ENCODE measurements around the gene SLC15A1. TPM values are rescaled to one million over a fixed set of nuclear protein-coding genes. Genes with fewer than 3 reads are reported as not detected.

Gene SLC15A1
- total RNA-seq, 1 donor from 2014 or later, result 1.1 TPM

DNA sequence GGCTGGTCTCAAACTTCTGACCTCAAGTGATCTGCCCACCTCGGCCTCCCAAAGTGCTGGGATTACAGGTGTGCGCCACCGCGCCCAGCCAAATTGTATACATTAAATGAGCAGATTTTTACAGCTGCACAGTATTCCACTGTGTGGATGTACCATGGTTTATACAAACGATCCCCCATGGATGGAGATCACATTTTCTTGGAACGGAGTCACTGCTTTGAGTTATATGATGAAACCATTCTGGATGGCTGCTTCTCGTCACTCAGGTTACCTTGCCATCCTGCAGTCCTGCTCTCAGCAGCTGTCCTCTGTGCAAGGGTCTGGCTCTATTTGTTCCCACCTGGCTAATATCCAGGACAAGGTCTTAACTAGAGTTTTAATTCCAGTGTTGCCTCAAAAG, 39.1 kb upstream of the SLC15A1 start:
- peaks cover 4% of the 10 kb centered on the region for H3K36me3 ChIP-seq (ENCODE audit: control insufficient read depth, insufficient read depth, low read length)
- H3K4me3 ChIP-seq (ENCODE audit: low read depth, low read length), result no peak overlapping the region
- no peak for DNase-seq (ENCODE audit: low read depth)
- TF ChIP-seq, protein P1, sequence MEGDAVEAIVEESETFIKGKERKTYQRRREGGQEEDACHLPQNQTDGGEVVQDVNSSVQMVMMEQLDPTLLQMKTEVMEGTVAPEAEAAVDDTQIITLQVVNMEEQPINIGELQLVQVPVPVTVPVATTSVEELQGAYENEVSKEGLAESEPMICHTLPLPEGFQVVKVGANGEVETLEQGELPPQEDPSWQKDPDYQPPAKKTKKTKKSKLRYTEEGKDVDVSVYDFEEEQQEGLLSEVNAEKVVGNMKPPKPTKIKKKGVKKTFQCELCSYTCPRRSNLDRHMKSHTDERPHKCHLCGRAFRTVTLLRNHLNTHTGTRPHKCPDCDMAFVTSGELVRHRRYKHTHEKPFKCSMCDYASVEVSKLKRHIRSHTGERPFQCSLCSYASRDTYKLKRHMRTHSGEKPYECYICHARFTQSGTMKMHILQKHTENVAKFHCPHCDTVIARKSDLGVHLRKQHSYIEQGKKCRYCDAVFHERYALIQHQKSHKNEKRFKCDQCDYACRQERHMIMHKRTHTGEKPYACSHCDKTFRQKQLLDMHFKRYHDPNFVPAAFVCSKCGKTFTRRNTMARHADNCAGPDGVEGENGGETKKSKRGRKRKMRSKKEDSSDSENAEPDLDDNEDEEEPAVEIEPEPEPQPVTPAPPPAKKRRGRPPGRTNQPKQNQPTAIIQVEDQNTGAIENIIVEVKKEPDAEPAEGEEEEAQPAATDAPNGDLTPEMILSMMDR (IDR thresholded peaks at IDR 0.05; ENCODE audit: insufficient read depth, low read length, poor library complexity, severe bottlenecking), result no peak
- no peaks in the 10 kb centered on the region for H3K27me3 ChIP-seq (ENCODE audit: control insufficient read depth, insufficient read depth, low read length)

DNA sequence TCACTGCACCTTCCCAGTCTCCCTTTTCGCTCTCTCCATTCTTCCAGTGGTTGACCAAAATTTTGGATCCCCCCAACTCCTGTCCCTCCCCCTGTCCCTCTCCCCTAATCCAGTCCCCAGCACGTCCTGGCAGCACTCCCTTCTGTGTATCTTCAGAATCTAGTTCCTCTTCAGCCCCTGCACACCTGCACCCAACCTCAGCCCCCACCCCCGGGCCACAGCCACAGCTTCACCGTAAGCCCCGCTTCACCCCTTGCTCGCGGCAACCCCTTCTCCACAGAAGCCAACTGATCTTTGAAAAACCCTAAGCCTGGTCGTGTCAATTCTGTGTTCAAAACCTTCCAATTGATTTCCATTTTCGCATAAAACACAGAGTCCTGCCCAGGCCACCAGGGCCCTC, 35.5 kb upstream of the SLC15A1 start:
- DNase-seq (ENCODE audit: low read depth), result no peak
- TF ChIP-seq, protein P1 (IDR thresholded peaks at IDR 0.05; ENCODE audit: insufficient read depth, low read length, poor library complexity, severe bottlenecking), result no peak
- Histone ChIP-seq H3K36me3 (ENCODE audit: control insufficient read depth, insufficient read depth, low read length) (no peaks in the 10 kb centered on the region), H3K4me3 (ENCODE audit: low read depth, low read length) (no peak overlapping the region), H3K27me3 (ENCODE audit: control insufficient read depth, insufficient read depth, low read length) (peaks cover 2% of the 10 kb centered on the region)

DNA sequence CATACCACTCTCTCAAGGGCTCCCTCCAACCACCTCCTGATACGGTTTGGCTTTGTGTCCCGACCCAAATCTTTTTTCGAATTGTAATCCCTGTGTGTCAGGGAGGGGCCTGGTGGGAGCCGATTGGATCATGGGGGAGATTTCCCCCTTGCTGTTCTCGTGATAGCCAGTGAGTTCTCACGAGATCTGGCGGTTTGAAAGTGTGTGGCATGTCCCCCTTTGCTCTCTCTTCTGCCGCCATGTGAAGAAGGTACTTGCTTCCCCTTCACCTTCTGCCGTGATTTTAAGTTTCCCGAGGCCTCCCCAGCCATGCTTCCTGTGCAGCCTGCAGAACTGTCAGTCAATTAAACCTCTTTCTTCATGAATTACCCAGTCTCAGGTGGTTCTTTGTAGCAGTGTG, 34.7 kb upstream of the SLC15A1 start:
- TF ChIP-seq, protein P1 (IDR thresholded peaks at IDR 0.05; ENCODE audit: insufficient read depth, low read length, poor library complexity, severe bottlenecking), result no peak
- DNase-seq (ENCODE audit: low read depth), result no peak
- Histone ChIP-seq H3K27me3 (ENCODE audit: control insufficient read depth, insufficient read depth, low read length) (peaks cover 2% of the 10 kb centered on the region), H3K4me3 (ENCODE audit: low read depth, low read length) (no peak overlapping the region), H3K36me3 (ENCODE audit: control insufficient read depth, insufficient read depth, low read length) (no peaks in the 10 kb centered on the region)

DNA sequence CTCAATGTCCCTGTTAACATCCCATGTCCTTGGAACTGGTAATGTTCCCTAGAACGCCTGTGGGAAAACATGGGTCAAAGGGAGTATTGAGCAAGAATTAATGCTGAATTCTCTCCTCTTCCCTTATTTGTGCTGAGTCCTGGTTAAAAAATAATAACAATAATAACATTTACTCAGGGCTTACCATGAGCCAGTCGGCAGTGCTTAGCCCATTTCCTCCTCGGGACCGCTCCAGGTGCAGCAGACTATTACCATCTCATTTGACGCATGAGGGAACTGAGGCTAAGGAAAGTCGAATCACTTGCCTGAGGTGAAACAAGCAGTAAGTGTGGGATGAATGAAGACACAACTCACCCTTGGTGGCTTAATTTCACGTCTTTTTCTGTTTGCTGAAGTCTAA, 33.6 kb upstream of the SLC15A1 start:
- DNase-seq (ENCODE audit: low read depth), result peak; percentile 14
- Histone ChIP-seq H3K27me3 (ENCODE audit: control insufficient read depth, insufficient read depth, low read length) (peaks cover 2% of the 10 kb centered on the region), H3K36me3 (ENCODE audit: control insufficient read depth, insufficient read depth, low read length) (no peaks in the 10 kb centered on the region), H3K4me3 (ENCODE audit: low read depth, low read length) (no peak overlapping the region)
- TF ChIP-seq, protein P1 (IDR thresholded peaks at IDR 0.05; ENCODE audit: insufficient read depth, low read length, poor library complexity, severe bottlenecking), result no peak

DNA sequence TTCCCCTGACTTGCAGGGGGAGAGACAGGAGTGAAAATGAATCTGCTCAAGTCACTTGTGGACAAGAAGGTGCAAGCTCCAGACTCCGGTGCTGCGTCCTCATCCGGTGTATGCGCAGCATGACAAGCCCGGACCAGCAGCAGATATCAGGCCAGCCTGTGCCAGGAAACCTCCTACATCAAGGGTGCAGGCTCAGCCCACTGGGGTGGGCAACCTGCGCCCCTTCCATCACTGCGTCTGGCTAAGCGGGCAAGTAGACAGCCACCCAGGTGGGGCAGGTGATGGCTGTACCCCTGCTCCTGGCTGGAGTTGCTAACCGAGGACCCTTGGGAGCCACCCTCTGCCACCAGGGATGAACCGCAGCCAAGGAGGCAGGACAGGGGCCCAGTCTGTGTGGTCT, 32.9 kb upstream of the SLC15A1 start:
- no peaks in the 10 kb centered on the region for H3K36me3 ChIP-seq (ENCODE audit: control insufficient read depth, insufficient read depth, low read length)
- TF ChIP-seq, protein P1 (IDR thresholded peaks at IDR 0.05; ENCODE audit: insufficient read depth, low read length, poor library complexity, severe bottlenecking), result no peak
- H3K27me3 ChIP-seq (ENCODE audit: control insufficient read depth, insufficient read depth, low read length), result peaks cover 2% of the 10 kb centered on the region
- H3K4me3 ChIP-seq (ENCODE audit: low read depth, low read length), result no peak overlapping the region
- DNase-seq (ENCODE audit: low read depth), result no peak

DNA sequence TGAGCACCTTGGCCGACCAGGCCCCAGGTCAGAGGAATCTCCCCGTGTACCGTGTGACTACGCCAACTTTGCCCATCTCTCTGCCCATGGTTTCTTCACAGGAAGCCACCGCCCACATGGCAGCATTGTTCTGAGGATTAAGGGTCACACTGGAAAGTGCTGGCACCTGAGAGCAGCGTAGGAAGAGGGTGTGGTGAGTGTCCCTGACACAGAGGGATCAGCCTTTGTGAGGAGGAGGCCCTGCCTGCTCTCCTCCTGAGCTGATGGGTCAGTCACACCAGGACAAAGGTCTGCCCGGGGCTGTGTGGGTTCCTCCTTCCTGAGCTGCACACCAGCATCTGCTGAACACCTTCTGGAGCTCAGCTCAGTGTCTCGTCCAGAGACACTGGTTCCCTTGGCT, 32.2 kb upstream of the SLC15A1 start:
- peaks cover 2% of the 10 kb centered on the region for H3K27me3 ChIP-seq (ENCODE audit: control insufficient read depth, insufficient read depth, low read length)
- TF ChIP-seq, protein P1 (IDR thresholded peaks at IDR 0.05; ENCODE audit: insufficient read depth, low read length, poor library complexity, severe bottlenecking), result no peak
- no peak overlapping the region for H3K4me3 ChIP-seq (ENCODE audit: low read depth, low read length)
- no peak for DNase-seq (ENCODE audit: low read depth)
- H3K36me3 ChIP-seq (ENCODE audit: control insufficient read depth, insufficient read depth, low read length), result no peaks in the 10 kb centered on the region
